ENCODE measurements around the gene RRAD.
A peak's percentile ranks its signal among the peaks of the same experiment; 100 is the strongest.

The RRAD gene

DNA sequence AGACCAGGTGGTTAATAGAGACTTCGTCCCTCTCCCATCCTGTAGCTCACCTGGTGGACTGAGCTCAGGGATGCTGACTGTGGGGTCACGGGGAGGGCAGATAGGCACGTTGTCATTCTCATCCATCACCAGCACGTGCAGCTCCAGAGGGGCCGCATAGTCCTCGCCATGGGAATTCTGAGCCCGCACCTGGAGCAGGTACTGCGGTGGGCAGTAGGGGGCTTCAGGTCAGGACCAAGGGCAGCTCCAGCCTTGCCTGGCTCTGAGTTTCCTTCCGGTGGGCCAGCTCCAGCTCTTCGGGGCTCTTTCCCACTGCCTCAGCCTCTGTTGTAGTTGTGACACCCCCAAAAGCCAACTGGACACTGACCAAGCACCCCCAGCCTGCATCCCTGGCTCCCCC is 12.3 kb downstream of the RRAD start:
- peak; percentile 1 for DNase-seq (ENCODE audit: insufficient read length, low spot score)
- TF ChIP-seq, protein P1, sequence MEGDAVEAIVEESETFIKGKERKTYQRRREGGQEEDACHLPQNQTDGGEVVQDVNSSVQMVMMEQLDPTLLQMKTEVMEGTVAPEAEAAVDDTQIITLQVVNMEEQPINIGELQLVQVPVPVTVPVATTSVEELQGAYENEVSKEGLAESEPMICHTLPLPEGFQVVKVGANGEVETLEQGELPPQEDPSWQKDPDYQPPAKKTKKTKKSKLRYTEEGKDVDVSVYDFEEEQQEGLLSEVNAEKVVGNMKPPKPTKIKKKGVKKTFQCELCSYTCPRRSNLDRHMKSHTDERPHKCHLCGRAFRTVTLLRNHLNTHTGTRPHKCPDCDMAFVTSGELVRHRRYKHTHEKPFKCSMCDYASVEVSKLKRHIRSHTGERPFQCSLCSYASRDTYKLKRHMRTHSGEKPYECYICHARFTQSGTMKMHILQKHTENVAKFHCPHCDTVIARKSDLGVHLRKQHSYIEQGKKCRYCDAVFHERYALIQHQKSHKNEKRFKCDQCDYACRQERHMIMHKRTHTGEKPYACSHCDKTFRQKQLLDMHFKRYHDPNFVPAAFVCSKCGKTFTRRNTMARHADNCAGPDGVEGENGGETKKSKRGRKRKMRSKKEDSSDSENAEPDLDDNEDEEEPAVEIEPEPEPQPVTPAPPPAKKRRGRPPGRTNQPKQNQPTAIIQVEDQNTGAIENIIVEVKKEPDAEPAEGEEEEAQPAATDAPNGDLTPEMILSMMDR (IDR thresholded peaks at IDR 0.05; ENCODE audit: insufficient read depth, missing control alignments) = no peak
- FAIRE-seq = no peak

DNA sequence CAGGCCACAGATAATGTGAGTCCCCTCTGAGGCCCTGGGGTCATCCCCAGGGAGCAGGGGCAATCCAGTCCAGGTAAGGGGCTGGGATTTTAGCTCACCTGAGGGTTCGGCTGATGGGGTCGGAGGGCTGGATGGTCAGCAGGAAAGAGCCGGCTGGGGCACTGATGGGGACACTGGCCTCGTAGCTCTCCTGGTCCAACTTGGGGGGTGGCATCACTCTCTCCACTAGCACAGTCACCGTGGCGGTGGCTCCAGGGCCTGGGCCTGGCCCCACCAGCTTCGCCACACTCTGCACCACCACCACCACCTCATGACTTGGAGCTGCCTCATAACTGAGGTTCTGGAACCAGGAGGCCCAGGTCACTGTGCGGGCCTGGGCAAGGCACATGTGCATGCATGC is 13.5 kb downstream of the RRAD start:
- DNase-seq (ENCODE audit: insufficient read length, low spot score) (no peak), FAIRE-seq (no peak)

DNA sequence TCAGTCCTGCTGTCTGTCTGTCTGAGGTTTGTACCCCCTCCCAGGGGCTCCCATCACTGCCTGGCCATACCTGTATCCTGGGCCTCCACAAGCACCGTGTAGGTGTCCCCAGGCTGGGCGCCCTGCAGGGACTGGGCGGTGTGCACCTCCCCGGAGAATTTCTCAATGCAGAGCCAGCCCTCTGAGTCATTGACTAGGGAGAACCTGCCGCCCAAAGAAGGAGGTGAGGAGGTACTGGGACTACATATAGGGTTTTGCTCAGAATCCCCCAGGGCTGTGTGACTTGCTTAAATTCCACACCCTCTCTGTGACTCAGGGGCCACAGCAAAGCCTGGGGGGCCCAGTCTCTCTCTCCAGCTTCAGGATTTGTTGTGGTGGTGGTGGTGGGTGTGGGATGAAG is 14.2 kb downstream of the RRAD start:
- TF ChIP-seq, protein P1 (IDR thresholded peaks at IDR 0.05; ENCODE audit: insufficient read depth, missing control alignments) = no peak
- DNase-seq (ENCODE audit: insufficient read length, low spot score) = no peak
- no peak for FAIRE-seq

More for the DNA sequence above, 13.5 kb downstream of the RRAD start:
- TF ChIP-seq, protein P1 (IDR thresholded peaks at IDR 0.05; ENCODE audit: insufficient read depth, missing control alignments) = no peak

DNA sequence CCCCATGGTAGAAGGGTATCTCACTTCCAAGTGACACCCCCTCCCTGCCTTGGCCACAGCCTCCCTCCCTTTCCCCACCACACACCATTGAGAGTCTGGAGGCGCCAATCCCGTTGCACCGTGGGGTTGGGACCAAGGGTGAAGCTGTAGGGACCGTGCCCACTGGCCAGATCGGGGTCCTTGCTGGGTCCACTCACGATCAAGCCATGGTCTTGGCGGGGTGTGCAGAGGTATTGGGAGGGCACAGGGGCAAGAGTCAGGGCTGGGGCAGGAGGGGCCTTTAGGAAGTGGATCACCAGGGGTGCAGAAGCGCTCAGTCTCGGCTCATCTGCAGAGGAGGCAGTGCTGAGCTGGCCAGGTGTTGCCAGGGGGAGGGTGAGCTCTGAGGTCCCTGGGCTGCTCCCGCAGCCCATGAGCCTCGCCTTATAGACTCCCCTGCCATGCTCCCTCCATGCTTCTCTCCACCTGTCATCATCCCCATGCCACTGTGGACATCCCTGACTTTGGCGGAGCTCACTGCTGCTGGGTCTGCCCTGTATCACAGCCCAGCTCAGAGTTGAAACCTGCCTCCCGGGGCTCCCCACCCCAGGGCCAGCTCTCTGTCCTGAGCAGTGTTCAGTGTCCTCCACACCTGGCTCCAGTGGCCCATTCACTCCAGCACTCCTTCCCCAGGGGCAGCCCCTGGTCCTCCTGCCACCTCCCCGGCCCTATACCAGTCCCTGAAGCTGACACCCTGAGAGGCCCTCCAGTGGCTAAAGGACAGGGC is 15.0 kb downstream of the RRAD start:
- FAIRE-seq (no peak), DNase-seq (ENCODE audit: insufficient read length, low spot score) (no peak)
- TF ChIP-seq, protein P1 (IDR thresholded peaks at IDR 0.05; ENCODE audit: insufficient read depth, missing control alignments) = no peak

DNA sequence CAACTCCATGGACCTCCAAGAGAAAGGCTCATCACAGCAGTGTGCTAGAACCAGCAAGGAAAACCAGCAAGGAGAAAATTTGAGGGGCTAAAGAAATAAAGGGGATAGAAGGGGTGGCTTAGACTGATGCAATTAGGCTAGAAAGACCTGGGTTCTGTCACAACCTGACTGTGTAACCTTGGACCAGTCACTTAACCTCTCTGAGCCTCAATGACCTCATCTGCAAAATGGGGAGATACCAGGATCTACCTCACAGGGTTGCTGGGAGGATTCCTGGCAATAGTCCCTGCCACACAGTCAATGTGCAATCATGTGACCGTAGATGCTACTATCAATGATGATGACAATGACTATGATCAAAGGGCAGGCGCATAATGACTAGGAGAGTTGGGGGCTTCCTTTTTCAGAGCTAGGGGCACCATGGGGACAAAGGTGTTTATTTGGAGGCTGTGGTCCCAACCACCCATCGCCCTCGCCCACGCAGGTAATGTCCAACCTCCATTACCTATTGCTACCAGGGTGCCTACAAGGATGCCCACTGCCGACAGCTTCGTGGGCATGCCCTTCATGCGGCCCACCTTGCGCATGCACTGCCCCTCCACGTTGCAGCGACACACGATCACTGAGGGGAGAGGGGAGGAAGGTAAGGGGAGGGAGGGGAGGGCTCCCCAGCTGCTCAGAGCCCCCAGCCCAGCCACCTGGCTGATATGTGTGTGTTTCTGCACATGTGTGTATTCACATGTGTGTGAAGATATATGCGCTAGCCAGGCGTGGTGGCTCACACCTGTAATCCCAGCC is 16.4 kb downstream of the RRAD start:
- FAIRE-seq (no peak), DNase-seq (ENCODE audit: insufficient read length, low spot score) (no peak)
- TF ChIP-seq, protein P1 (IDR thresholded peaks at IDR 0.05; ENCODE audit: insufficient read depth, missing control alignments) = no peak

DNA sequence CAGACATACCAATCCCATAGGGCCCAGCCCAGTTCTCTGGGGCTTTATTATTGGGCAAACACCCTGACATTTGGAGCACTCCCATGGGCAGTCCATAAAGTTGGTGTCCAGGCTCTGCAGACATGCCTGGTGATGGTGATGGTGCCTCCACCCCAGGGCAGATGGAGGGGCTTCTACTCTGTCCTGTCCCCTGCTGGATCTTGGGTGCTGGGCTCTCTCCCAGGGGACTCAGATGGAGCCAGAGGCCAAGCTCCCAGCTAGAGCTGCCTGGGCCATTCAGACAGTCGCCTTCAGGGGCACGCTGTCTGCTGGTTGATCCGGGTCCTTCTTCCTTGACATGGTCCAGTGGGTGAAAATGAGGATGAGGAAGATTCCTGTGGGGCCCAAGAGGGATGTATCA is 17.2 kb downstream of the RRAD start:
- no peak for FAIRE-seq
- TF ChIP-seq, protein P1 (IDR thresholded peaks at IDR 0.05; ENCODE audit: insufficient read depth, missing control alignments) = no peak
- DNase-seq (ENCODE audit: insufficient read length, low spot score) = no peak
